HEK293 (cell line): Measurements from ENCODE around the gene SESN1.
A peak's percentile ranks its signal among the peaks of the same experiment; 100 is the strongest.

Source experiments
- CTCF ChIA-PET: fragments of 350-600 bp; formaldehyde crosslinking; extraction: SDS; loops from one replicate; lab custom pipeline; 2021; ENCODE audit warnings: antibody characterized with exemption; lab: Yijun Ruan, JAX
- POLR2A ChIA-PET: fragments of 300-600 bp; formaldehyde crosslinking; extraction: SDS; loops from one replicate; lab custom pipeline; 2020; ENCODE audit warnings: antibody characterized with exemption, inconsistent platforms; lab: Yijun Ruan, JAX
- H3K27ac ChIP-seq: fragments of 200-500 bp; sonication (Bioruptor generic); 2 replicates; pipeline ENCODE4 v1.5.1; 2014; ENCODE audit warnings: low read depth, low read length, control low read depth, inconsistent platforms; ENCODE audit errors: extremely low read depth
- H3K36me3 ChIP-seq, 2 experiments: fragments of 200-500 bp in 1 of 2; sonication (Bioruptor generic) in 1 of 2; 1 replicate in 1 of 2; 2 replicates in 1 of 2; pipeline ENCODE4 v1.5.1; 2014 to 2017; ENCODE audit warnings: inconsistent platforms in 2 of 2, low read length in 2 of 2; ENCODE audit not compliant: control insufficient read depth in 2 of 2, insufficient read depth in 1 of 2
- H3K4me1 ChIP-seq: fragments of 200-500 bp; sonication (Bioruptor generic); 2 replicates; pipeline ENCODE4 v1.5.1; 2014; ENCODE audit warnings: mild to moderate bottlenecking, low read length, inconsistent platforms; ENCODE audit not compliant: control insufficient read depth, insufficient read depth
- H3K4me3 ChIP-seq: 2 replicates; pipeline ENCODE4 v1.5.1; 2011; ENCODE audit warnings: low read depth, mild to moderate bottlenecking, control low read depth, low read length, moderate library complexity
- H3K9me3 ChIP-seq: fragments of 200-500 bp; sonication (Bioruptor generic); 2 replicates; pipeline ENCODE4 v1.5.1; 2014; ENCODE audit warnings: low read depth, low read length, inconsistent platforms; ENCODE audit not compliant: control insufficient read depth, insufficient read depth
- GLI2 ChIP-seq: fragments of 450-650 bp; formaldehyde crosslinking; IDR thresholded peaks from 2 replicates; pipeline ENCODE4; 2017; ENCODE audit warnings: missing biosample characterization, missing genetic modification characterization, low read depth, borderline replicate concordance
- HOXC10 ChIP-seq: sonication (generic); formaldehyde crosslinking; IDR thresholded peaks from 2 replicates; pipeline ENCODE4 v1.8.1; 2023; ENCODE audit warnings: mild to moderate bottlenecking, missing genetic modification reagents
- KLF1 ChIP-seq: fragments of 450-650 bp; formaldehyde crosslinking; IDR thresholded peaks from 2 replicates; pipeline ENCODE4 v1.5.1; 2016; ENCODE audit warnings: missing biosample characterization, missing genetic modification characterization
- KLF8 ChIP-seq: fragments of 450-650 bp; formaldehyde crosslinking; IDR thresholded peaks from 2 replicates; pipeline ENCODE4 v1.5.1; 2016; ENCODE audit warnings: missing biosample characterization, missing genetic modification characterization
- PRDM1 ChIP-seq: fragments of 450-650 bp; formaldehyde crosslinking; IDR thresholded peaks from 2 replicates; pipeline ENCODE4; 2016; ENCODE audit warnings: missing biosample characterization, missing genetic modification characterization
- SP7 ChIP-seq: fragments of 450-650 bp; formaldehyde crosslinking; IDR thresholded peaks from 2 replicates; pipeline ENCODE4 v1.5.1; 2016; ENCODE audit warnings: missing biosample characterization, missing genetic modification characterization
- YY2 ChIP-seq: fragments of 450-650 bp; formaldehyde crosslinking; IDR thresholded peaks from 2 replicates; pipeline ENCODE4 v1.5.1; 2016; ENCODE audit warnings: missing biosample characterization, missing genetic modification characterization
- ZBTB17 ChIP-seq: fragments of 450-650 bp; formaldehyde crosslinking; IDR thresholded peaks from 2 replicates; pipeline ENCODE4 v1.5.1; 2016; ENCODE audit warnings: missing biosample characterization, missing genetic modification characterization
- ZBTB20 ChIP-seq: fragments of 450-650 bp; formaldehyde crosslinking; IDR thresholded peaks from 2 replicates; pipeline ENCODE4 v1.5.1; 2016; ENCODE audit warnings: missing biosample characterization, missing genetic modification characterization
- ZIC2 ChIP-seq: fragments of 450-650 bp; formaldehyde crosslinking; IDR thresholded peaks from 2 replicates; pipeline ENCODE4 v1.5.1; 2016; ENCODE audit warnings: missing biosample characterization, missing genetic modification characterization
- ZNF10 ChIP-seq: fragments of 450-650 bp; formaldehyde crosslinking; IDR thresholded peaks from 2 replicates; pipeline ENCODE4 v1.5.1; 2017; ENCODE audit warnings: missing biosample characterization, missing genetic modification characterization
- ZNF146 ChIP-seq: fragments of 450-650 bp; formaldehyde crosslinking; IDR thresholded peaks from 2 replicates; pipeline ENCODE4 v1.5.1; 2016; ENCODE audit warnings: missing biosample characterization, missing genetic modification characterization
- ZNF223 ChIP-seq: fragments of 450-650 bp; formaldehyde crosslinking; IDR thresholded peaks from 2 replicates; pipeline ENCODE4 v1.5.1; 2016; ENCODE audit warnings: missing biosample characterization, missing genetic modification characterization
- ZNF280D ChIP-seq: fragments of 450-650 bp; formaldehyde crosslinking; IDR thresholded peaks from 2 replicates; pipeline ENCODE4 v1.5.1; 2016; ENCODE audit warnings: missing biosample characterization, missing genetic modification characterization
- ZNF341 ChIP-seq: fragments of 450-650 bp; formaldehyde crosslinking; IDR thresholded peaks from 2 replicates; pipeline ENCODE4; 2016; ENCODE audit warnings: low read depth, missing biosample characterization, missing genetic modification characterization
- ZNF366 ChIP-seq: fragments of 450-650 bp; formaldehyde crosslinking; conservative IDR thresholded peaks from 2 replicates; pipeline ENCODE4 v1.5.1; 2016; ENCODE audit warnings: missing biosample characterization, missing genetic modification characterization
- ZNF37A ChIP-seq: fragments of 450-650 bp; IDR thresholded peaks from 2 replicates; pipeline ENCODE4 v1.5.1; 2018; ENCODE audit warnings: missing biosample characterization, missing genetic modification characterization
- ZNF423 ChIP-seq: fragments of 450-650 bp; formaldehyde crosslinking; IDR thresholded peaks from 2 replicates; pipeline ENCODE4 v1.5.1; 2016; ENCODE audit warnings: missing biosample characterization, missing genetic modification characterization
- ZNF473 ChIP-seq: fragments of 450-650 bp; formaldehyde crosslinking; IDR thresholded peaks from 2 replicates; pipeline ENCODE4 v1.5.1; 2017; ENCODE audit warnings: missing biosample characterization, missing genetic modification characterization
- ZNF501 ChIP-seq: fragments of 450-650 bp; formaldehyde crosslinking; IDR thresholded peaks from 2 replicates; pipeline ENCODE4 v1.5.1; 2016; ENCODE audit warnings: missing biosample characterization, missing genetic modification characterization
- ZNF514 ChIP-seq: fragments of 450-650 bp; formaldehyde crosslinking; IDR thresholded peaks from 2 replicates; pipeline ENCODE4 v1.5.1; 2016; ENCODE audit warnings: missing biosample characterization, missing genetic modification characterization
- ZNF621 ChIP-seq: fragments of 450-650 bp; formaldehyde crosslinking; IDR thresholded peaks from 2 replicates; pipeline ENCODE4 v1.5.1; 2017; ENCODE audit warnings: missing biosample characterization, missing genetic modification characterization
- ZNF624 ChIP-seq: fragments of 450-650 bp; formaldehyde crosslinking; IDR thresholded peaks from 2 replicates; pipeline ENCODE4 v1.5.1; 2017; ENCODE audit warnings: missing biosample characterization, missing genetic modification characterization
- ZNF629 ChIP-seq: fragments of 450-650 bp; formaldehyde crosslinking; IDR thresholded peaks from 2 replicates; pipeline ENCODE4 v1.5.1; 2017; ENCODE audit warnings: missing biosample characterization, missing genetic modification characterization
- ZNF670 ChIP-seq: fragments of 450-650 bp; formaldehyde crosslinking; IDR thresholded peaks from 2 replicates; pipeline ENCODE4 v1.5.1; 2016; ENCODE audit warnings: missing biosample characterization, missing genetic modification characterization, low read depth
- ZNF677 ChIP-seq: fragments of 450-650 bp; IDR thresholded peaks from 2 replicates; pipeline ENCODE4 v1.5.0; 2018; ENCODE audit warnings: missing biosample characterization, mild to moderate bottlenecking, missing genetic modification characterization, moderate library complexity
- ZXDB ChIP-seq: fragments of 450-650 bp; formaldehyde crosslinking; IDR thresholded peaks from 2 replicates; pipeline ENCODE4 v1.5.1; 2016; ENCODE audit warnings: missing biosample characterization, missing genetic modification characterization
- TF ChIP-seq, protein P1 (sequence below): fragments of 450-650 bp; formaldehyde crosslinking; IDR thresholded peaks from 2 replicates; pipeline ENCODE4 v1.5.1; 2016; ENCODE audit warnings: missing biosample characterization, missing genetic modification characterization, borderline replicate concordance

The SESN1 gene

DNA sequence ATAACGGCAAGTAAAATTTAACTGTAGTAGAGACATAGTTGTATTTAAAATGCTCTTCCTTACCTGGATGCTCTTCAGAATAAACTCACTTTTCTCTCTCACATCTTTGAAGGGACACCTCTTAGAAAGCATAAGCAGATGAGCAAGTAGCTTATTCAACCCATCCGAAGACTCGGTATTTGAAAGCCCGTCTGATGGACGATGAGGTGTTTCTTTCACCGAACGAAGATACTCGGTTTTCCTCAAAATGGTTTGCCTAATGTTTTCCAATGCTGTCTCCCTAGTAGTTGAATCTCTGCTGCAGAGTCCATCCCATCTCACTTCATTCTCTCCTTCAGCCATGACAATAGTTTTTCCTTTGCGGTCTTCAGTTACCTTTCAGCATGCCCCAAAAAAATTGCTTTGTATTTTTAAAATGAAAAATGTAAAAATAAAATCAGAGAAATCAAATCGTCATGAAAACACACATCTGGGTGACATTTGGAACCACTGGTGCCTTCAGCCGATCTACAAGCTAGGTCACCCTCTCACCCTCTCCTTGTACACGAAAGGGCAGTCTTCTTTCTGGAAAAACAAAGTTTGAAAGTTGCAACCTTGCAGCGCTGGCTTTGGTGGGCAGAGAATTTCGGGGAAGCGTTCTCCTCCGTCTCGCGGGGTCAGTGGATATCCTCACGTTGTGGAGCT lies 772 bp downstream of the SESN1 start:
- Histone ChIP-seq H3K9me3 (no peaks in the 10 kb centered on the region), H3K4me3 (peak overlapping the region; percentile 61), H3K27ac (peak overlapping the region; percentile 94), H3K36me3 (no peaks in the 10 kb centered on the region), H3K4me1 (0 out of 2 replicates have a peak, but pooled peaks cover 6% of the 10 kb centered on the region)
- TF ChIP-seq ZNF341 (tag by site-specific recombination): no peak
- no peak for TF ChIP-seq YY2 (tag by site-specific recombination)
- 0 out of 2 replicates have a peak, but pooled peaks have one; percentile 18 for TF ChIP-seq HOXC10 (CRISPR knock-in tag)
- TF ChIP-seq ZNF10 (tag by site-specific recombination): no peak
- no peak for TF ChIP-seq ZXDB (tag by site-specific recombination)
- peak; percentile 99 for TF ChIP-seq ZBTB17 (tag by site-specific recombination)
- peak; percentile 75; the same call in 1 of the 2 replicates for TF ChIP-seq PRDM1 (tag by site-specific recombination)
- TF ChIP-seq ZNF366 (tag by site-specific recombination): peak; percentile 33
- CTCF ChIA-PET: interaction anchor here (0.6 to 1.5 kb wide), 6 partner anchors 10 to 1640 kb away, joined by 3 read pairs; no protein-coding TSS in a partner anchor
- POLR2A ChIA-PET: interaction anchor here (0.5 to 2.7 kb wide), 31 partner anchors 9 to 1874 kb away, joined by 3 to 27 read pairs (median 4); partner anchors contain the start of genes ARMC2, CD164, FOXO3 and PPIL6

DNA sequence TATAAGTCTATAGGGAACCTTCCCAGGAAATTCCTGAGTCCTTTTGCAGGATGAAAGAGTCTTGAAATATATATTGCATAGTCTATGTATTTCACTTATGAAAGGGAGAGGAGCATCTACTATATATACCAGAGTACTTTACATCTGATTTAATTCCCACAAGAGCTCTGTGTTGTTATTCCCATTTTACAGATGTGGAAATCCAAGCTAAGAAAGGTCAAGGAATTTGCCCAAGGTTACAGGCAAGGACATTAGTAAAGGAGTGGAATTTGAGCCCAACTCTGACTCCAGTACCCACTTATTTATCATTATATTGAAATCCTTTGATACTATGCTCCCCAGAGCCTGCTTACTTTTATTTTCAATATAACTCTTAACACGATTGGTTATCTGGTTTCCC lies 2.6 kb downstream of the SESN1 start:
- CTCF ChIA-PET: interaction anchor here (0.8 to 1.1 kb wide), 3 partner anchors 10 to 535 kb away, joined by 3 read pairs; no protein-coding TSS in a partner anchor
- POLR2A ChIA-PET: no interaction called here
- no peaks in the 10 kb centered on the region for H3K9me3 ChIP-seq
- H3K36me3 ChIP-seq: no peaks in the 10 kb centered on the region
- peaks cover 10% of the 10 kb centered on the region for H3K4me1 ChIP-seq
- H3K27ac ChIP-seq: no peak overlapping the region
- TF ChIP-seq ZNF366 (tag by site-specific recombination) (no peak), ZNF670 (tag by site-specific recombination) (no peak), GLI2 (tag by site-specific recombination) (no peak), ZBTB20 (tag by site-specific recombination) (no peak), ZNF423 (tag by site-specific recombination) (no peak), ZNF621 (no peak), ZIC2 (tag by site-specific recombination) (no peak), KLF1 (tag by site-specific recombination) (no peak), ZNF501 (no peak), ZNF223 (tag by site-specific recombination) (no peak), ZNF514 (no peak), ZNF37A (no peak), ZNF624 (no peak), KLF8 (no peak)
- H3K4me3 ChIP-seq: peak overlapping the region; percentile 61

DNA sequence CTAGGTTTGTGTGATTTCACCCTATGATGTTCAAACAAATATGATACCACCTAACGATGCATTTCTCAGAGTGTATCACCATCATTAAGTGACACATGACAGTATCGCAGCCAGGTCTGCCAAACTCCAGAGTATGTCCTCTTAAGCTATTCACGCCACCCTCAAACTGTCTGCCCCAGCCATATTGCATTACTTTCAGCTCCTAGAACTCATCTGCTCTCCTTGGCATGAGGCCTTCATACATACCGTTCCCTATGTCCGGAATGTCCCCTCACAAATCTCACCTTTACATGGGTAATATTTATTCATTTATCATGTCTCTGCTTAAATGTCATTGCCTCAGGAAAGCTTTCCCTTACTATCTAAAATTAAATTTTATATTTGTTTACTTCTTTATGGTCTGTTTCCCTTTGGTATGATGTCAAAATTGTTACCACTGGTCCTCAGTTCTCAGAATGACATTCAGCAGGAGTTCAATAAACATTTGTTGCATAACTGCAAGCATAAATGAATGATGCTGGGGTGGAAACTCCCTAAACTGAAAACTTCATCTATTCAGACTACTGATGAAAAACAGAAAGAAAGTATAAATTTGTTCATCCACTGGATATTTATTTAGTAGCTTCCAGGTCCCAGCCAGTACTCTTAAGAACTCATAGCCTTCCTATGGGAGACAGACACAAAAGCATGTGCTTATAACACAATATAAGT lies 3.2 kb downstream of the SESN1 start:
- Histone ChIP-seq H3K4me1 (peaks cover 10% of the 10 kb centered on the region), H3K4me3 (no peak overlapping the region; the same call in 1 of the 2 replicates), H3K27ac (no peak overlapping the region), H3K9me3 (no peaks in the 10 kb centered on the region), H3K36me3 (no peaks in the 10 kb centered on the region)
- ChIA-PET CTCF (interaction anchor here (0.6 to 1.1 kb wide), 4 partner anchors 10 to 534 kb away, joined by 3 read pairs; no protein-coding TSS in a partner anchor), POLR2A (no interaction called here)
- TF ChIP-seq ZNF677 (tag by site-specific recombination) (no peak), ZNF473 (tag by site-specific recombination) (no peak), ZNF280D (no peak), ZNF146 (tag by site-specific recombination) (no peak), ZNF629 (no peak), SP7 (tag by site-specific recombination) (no peak)
- TF ChIP-seq, protein P1, sequence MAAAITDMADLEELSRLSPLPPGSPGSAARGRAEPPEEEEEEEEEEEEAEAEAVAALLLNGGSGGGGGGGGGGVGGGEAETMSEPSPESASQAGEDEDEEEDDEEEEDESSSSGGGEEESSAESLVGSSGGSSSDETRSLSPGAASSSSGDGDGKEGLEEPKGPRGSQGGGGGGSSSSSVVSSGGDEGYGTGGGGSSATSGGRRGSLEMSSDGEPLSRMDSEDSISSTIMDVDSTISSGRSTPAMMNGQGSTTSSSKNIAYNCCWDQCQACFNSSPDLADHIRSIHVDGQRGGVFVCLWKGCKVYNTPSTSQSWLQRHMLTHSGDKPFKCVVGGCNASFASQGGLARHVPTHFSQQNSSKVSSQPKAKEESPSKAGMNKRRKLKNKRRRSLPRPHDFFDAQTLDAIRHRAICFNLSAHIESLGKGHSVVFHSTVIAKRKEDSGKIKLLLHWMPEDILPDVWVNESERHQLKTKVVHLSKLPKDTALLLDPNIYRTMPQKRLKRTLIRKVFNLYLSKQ (tag by site-specific recombination): no peak
